Body of pancreas (tissue), 4 donors: ENCODE data around the gene CCDC185.

Source experiments
- CTCF ChIP-seq, 7 experiments: fragments of 450-650 bp in 4 of 7; fragments of 200-600 bp in 3 of 7; sonication (generic) in 3 of 7; IDR thresholded peaks; one replicate each; pipeline ENCODE4 v1.5.1; 2016 to 2019; ENCODE audit warnings: antibody characterized with exemption in 7 of 7
- POLR2A ChIP-seq, 3 donors: fragments of 450-650 bp; IDR thresholded peaks; one replicate each; pipeline ENCODE4 v1.6.1; 2016; ENCODE audit warnings: antibody characterized with exemption in 3 of 3, mild to moderate bottlenecking in 2 of 3

- no peak for TF ChIP-seq CTCF (IDR thresholded peaks at IDR 0.05)
- TF ChIP-seq POLR2A (IDR thresholded peaks at IDR 0.05): no peak
Measured at GRCh38 chr1:223426936-223427335, 33.7 kb downstream of the CCDC185 start.
